ENCODE data around the gene LAMA4. TPM values are rescaled to one million over a fixed set of nuclear protein-coding genes. Genes with fewer than 3 reads are reported as not detected.

Gene LAMA4
- polyA plus RNA-seq, 1 donor from 2014 or later, result 0.69 TPM

DNA sequence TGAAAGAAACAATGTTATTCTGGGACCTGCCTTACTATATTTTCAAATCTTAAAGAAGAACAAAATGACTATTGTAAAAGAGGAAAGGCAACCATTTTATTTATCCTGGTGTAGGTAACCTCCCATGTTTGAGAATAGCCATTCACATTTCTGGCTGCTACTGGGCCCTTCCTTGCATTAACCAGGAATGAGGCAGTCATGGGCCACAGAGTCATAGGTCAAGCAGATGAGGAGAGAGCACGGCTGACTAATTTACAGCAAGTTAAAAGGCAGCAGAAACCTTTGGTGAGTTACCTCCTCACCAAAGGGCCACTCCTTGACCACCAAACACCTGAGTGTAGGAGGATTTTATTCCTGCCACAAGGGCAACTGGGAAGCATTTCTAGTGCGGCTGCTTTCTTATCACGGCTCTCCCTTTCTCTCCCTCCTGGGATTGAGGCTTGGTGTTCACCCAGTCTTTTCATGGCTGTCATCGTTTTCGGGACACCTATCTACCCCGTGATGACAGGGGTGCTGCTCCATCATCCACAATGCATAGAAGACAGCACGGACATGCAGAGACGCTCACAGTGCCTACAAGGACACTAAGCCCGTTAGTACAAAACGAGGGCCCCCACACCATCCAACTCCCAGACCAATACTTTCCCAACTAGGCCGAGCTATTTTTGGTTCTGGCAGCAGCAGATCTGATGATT lies 4.4 kb upstream of the LAMA4 start:
- Histone ChIP-seq H3K4me2 (ENCODE audit: low read length) (no peak overlapping the region), H3K9me3 (ENCODE audit: low read length) (no peaks in the 10 kb centered on the region), H3K27me3 (ENCODE audit: insufficient read depth, low read depth, low read length) (peaks cover 16% of the 10 kb centered on the region), H4K20me1 (ENCODE audit: insufficient read depth) (no peaks in the 10 kb centered on the region), H3K9me2 (ENCODE audit: insufficient read depth, low read length) (no peaks in the 10 kb centered on the region), H3F3A (ENCODE audit: insufficient read depth, low read length, poor library complexity, severe bottlenecking) (no peaks in the 10 kb centered on the region), H3K4me3 (ENCODE audit: low read length) (no peak overlapping the region), H3K36me3 (ENCODE audit: insufficient read depth, low read length) (no peaks in the 10 kb centered on the region), H3K79me2 (replicated peaks; ENCODE audit: insufficient read depth, low read length) (no peaks in the 10 kb centered on the region), H3K9ac (ENCODE audit: low read length) (no peak overlapping the region), H3K27ac (ENCODE audit: low read length) (no peak overlapping the region), H2AFZ (ENCODE audit: low read depth, low read length) (no peak overlapping the region)
- TF ChIP-seq MXI1 (conservative IDR thresholded peaks at IDR 0.05; ENCODE audit: poor library complexity, severe bottlenecking) (no peak), SMC3 (conservative IDR thresholded peaks at IDR 0.05; ENCODE audit: poor library complexity) (no peak), CTCF (IDR thresholded peaks at IDR 0.05; ENCODE audit: poor library complexity, severe bottlenecking) (no peak), REST (IDR thresholded peaks at IDR 0.05; ENCODE audit: borderline replicate concordance) (no peak), RAD21 (conservative IDR thresholded peaks at IDR 0.05) (no peak), POLR2AphosphoS5 (IDR thresholded peaks at IDR 0.05) (no peak), TAF1 (IDR thresholded peaks at IDR 0.05; ENCODE audit: low read depth) (no peak), EZH2 (IDR thresholded peaks at IDR 0.05; ENCODE audit: borderline replicate concordance, insufficient read depth, low read length, poor library complexity, severe bottlenecking) (no peak), EP300 (conservative IDR thresholded peaks at IDR 0.05; ENCODE audit: poor library complexity, severe bottlenecking) (no peak)

- Histone ChIP-seq H3K79me2 (replicated peaks; ENCODE audit: insufficient read depth, low read length) (no peaks in the 10 kb centered on the region), H3F3A (ENCODE audit: insufficient read depth, low read length, poor library complexity, severe bottlenecking) (no peaks in the 10 kb centered on the region), H3K36me3 (ENCODE audit: insufficient read depth, low read length) (no peaks in the 10 kb centered on the region), H3K9me3 (ENCODE audit: low read length) (no peaks in the 10 kb centered on the region), H3K4me2 (ENCODE audit: low read length) (no peak overlapping the region), H4K20me1 (ENCODE audit: insufficient read depth) (no peaks in the 10 kb centered on the region), H3K9ac (ENCODE audit: low read length) (no peak overlapping the region), H3K4me3 (ENCODE audit: low read length) (no peak overlapping the region), H3K27me3 (ENCODE audit: insufficient read depth, low read depth, low read length) (peaks cover 28% of the 10 kb centered on the region), H3K9me2 (ENCODE audit: insufficient read depth, low read length) (no peaks in the 10 kb centered on the region), H3K27ac (ENCODE audit: low read length) (no peak overlapping the region), H2AFZ (ENCODE audit: low read depth, low read length) (no peak overlapping the region)
- no peak for TF ChIP-seq POLR2AphosphoS5 (IDR thresholded peaks at IDR 0.05)
These were observed 3.0 kb upstream of the LAMA4 start for GRCh38 chr6:112257178-112257855.
